Ovary (tissue), 3 donors: ENCODE results near the gene ZNF597.

Experiments used
- POLR2A ChIP-seq: fragments of 450-650 bp; IDR thresholded peaks from one replicate; pipeline ENCODE4 v1.6.1; 2017; ENCODE audit warnings: antibody characterized with exemption, mild to moderate bottlenecking, moderate library complexity
- TF ChIP-seq, protein P1 (sequence below), 3 donors: fragments of 450-650 bp in 2 of 3; fragments of 200-600 bp in 1 of 3; IDR thresholded peaks; one replicate each; pipeline versions ENCODE4 v1.5.1 to v1.8.0; 2016 to 2022; ENCODE audit warnings: antibody characterized with exemption in 3 of 3, mild to moderate bottlenecking in 1 of 3
- donor health status: DM: no; HTN: no; CAD: no.

DNA sequence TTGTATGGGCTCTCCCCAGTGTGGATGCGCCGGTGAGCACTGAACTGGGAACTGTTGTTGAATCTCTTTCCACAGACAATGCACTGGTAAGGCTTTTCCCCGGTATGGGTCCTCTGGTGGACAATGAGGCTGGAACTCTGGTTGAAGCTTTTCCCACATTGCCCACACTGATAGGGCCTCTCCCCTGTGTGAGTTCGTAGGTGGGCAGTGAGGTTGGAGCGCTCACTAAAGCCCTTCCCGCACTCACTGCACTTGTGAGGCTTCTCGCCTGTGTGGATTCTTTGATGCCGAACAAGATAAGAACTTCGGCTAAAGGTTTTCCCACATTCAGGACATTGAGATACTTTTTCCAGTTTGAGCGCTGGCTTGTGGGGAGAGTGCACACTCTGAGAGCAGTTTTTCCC is 60.3 kb downstream of the ZNF597 start:
- TF ChIP-seq, protein P1, sequence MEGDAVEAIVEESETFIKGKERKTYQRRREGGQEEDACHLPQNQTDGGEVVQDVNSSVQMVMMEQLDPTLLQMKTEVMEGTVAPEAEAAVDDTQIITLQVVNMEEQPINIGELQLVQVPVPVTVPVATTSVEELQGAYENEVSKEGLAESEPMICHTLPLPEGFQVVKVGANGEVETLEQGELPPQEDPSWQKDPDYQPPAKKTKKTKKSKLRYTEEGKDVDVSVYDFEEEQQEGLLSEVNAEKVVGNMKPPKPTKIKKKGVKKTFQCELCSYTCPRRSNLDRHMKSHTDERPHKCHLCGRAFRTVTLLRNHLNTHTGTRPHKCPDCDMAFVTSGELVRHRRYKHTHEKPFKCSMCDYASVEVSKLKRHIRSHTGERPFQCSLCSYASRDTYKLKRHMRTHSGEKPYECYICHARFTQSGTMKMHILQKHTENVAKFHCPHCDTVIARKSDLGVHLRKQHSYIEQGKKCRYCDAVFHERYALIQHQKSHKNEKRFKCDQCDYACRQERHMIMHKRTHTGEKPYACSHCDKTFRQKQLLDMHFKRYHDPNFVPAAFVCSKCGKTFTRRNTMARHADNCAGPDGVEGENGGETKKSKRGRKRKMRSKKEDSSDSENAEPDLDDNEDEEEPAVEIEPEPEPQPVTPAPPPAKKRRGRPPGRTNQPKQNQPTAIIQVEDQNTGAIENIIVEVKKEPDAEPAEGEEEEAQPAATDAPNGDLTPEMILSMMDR (IDR thresholded peaks at IDR 0.05): no peak
- TF ChIP-seq POLR2A: no peak
